Stimulated activated effector memory CD8-positive, alpha-beta T cell treated with anti-CD3 and anti-CD28 coated beads, Interleukin-12 subunit alpha, Interleukin-12 subunit beta, amount 100 ng/mL, for 72 hours (primary cell): Measurements from ENCODE around the gene TEF.

ENCODE experiments used
- ATAC-seq: fragments of 150-1000 bp; cut with Tn5 transposase; 2 replicates; pipeline ENCODE4 v1.10.0; 2021
- DNase-seq, 2 donors: peaks; one replicate each; pipeline ENCODE4 v3.0.0; 2021 to 2022; ENCODE audit warnings: low spot score in 2 of 2
- H3K27ac Mint-ChIP-seq: one replicate; pipeline ENCODE4 v1.8.0; 2022; ENCODE audit warnings: mild to moderate bottlenecking, mixed read lengths
- H3K36me3 Mint-ChIP-seq: one replicate; pipeline ENCODE4 v1.8.0; 2022; ENCODE audit warnings: mild to moderate bottlenecking, mixed read lengths
- H3K4me1 Mint-ChIP-seq: one replicate; pipeline ENCODE4 v1.8.0; 2022; ENCODE audit warnings: mixed read lengths
- H3K4me3 Mint-ChIP-seq: one replicate; pipeline ENCODE4 v1.8.0; 2022; ENCODE audit warnings: mild to moderate bottlenecking, mixed read lengths
- H3K9me3 Mint-ChIP-seq: one replicate; pipeline ENCODE4 v1.8.0; 2022; ENCODE audit warnings: mixed read lengths

TEF gene

DNA sequence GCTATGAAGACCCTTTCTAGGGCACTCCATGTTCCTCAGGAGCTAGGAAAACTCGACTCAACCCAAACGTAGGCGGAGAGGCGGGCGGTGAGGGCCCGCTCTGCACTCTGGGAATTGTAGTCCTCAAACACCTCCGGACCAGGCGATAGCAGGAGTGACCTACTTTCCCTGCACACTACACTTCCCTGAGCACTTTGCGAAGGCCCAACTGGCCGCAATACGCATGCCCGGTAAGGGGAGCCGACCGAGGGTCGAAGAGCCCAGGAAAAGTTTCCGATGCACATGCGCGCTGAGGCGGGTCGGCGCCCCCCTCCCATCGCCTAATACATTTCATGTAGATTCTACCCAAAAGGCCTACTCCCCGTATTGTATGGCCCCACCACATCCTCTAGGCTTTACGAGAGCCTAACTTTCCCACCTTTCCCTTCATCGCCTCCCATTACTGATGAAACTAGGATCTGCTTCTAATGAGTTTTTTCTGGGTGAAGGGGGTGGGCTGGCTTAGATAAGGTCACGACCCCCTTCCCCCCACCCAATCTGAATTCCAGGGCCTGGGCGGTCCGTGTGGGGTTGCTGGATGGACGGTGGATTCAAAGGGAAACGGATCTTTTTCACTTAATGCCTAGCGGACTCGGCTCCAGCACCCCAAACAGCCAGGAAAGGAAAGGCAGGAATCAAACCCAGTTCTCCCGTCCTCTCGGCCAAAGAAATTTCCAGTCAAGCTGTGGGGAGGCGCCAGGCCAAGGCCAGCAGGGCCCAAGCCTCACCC is 62.8 kb downstream of the TEF start:
- Mint-ChIP-seq H3K4me3 (peak overlapping the region; percentile 99), H3K4me1 (peaks cover 17% of the 10 kb centered on the region), H3K27ac (peak overlapping the region; percentile 99), H3K9me3 (no peaks in the 10 kb centered on the region), H3K36me3 (peaks cover 88% of the 10 kb centered on the region)
- peak; percentile 68 for ATAC-seq
- DNase-seq = peak; percentile 71 to 93

DNA sequence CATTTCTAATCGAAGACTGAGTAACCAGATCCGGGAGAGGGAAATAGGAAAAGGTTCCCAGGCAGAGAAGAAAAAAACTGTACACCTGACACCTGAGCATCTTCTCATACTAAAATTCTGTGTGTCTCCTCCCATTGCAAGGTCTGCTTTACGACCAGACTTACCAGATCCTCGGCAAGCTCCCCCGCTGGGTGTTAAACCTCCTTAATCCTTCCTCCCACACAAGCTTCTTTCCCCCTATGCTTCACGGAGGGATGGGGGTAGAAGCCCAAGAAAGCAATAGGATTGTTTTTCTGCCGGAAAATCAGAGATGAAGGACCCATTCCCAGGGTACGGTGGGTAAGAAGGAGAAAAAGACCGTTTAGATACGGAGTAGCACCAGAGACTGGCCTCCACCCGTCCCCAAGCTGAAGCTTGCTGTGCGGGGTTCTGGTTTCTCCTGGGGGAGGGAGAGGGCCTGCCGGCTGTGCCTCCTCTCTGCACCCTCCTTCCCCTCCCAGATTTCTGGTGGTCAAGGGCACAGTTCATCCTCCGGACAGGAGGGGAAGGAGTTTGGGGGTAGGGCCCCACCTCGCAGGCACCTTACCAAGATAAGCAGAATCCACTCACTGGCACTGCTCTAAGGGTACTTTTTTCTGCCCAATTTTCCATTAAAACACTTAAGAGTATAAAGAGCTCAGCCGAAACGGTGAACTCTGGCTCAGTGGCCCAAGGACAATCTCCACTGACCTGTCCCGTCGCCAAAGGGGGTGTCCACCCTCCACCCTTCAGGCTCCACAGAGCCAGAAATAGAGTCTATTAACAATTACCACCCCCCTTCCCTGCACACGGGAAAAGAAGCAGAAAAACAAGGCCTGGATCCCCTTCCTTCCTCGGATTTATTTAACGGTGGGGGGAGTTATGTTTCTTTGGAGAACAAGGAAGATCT is 63.7 kb downstream of the TEF start:
- DNase-seq (peak; percentile 15 to 72), ATAC-seq (no peak)
- peak overlapping the region; percentile 99 for H3K4me3 Mint-ChIP-seq
- peaks cover 79% of the 10 kb centered on the region for H3K36me3 Mint-ChIP-seq
- peak overlapping the region; percentile 99 for H3K27ac Mint-ChIP-seq
- H3K9me3 Mint-ChIP-seq = no peaks in the 10 kb centered on the region
- peaks cover 17% of the 10 kb centered on the region for H3K4me1 Mint-ChIP-seq

DNA sequence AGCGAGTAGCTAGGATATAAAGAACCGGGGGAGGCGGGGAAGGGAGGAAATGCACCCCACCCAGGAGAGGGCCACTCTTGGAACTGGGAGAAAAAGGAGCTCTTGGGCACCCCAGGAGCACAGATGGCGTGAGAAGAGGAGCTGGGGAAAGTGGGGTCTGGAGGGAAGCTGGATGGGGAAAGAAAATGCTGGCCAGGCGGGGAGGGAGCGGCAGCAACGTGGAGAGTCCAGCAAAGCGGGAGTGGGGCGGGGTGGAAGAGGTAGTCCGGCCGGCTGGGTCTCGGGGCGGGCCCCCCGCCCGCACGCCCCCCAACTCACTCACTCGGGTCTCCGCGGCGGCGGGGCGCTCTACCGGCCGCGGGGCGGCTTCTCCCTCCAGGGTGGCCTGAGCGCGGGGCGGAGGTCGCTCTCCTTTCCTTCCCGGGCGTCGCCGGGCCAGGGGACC is 64.3 kb downstream of the TEF start:
- no peak for DNase-seq
- Mint-ChIP-seq H3K4me1 (peaks cover 17% of the 10 kb centered on the region), H3K9me3 (no peaks in the 10 kb centered on the region), H3K27ac (peak overlapping the region; percentile 99), H3K36me3 (peaks cover 72% of the 10 kb centered on the region), H3K4me3 (peak overlapping the region; percentile 99)
- ATAC-seq = no peak

DNA sequence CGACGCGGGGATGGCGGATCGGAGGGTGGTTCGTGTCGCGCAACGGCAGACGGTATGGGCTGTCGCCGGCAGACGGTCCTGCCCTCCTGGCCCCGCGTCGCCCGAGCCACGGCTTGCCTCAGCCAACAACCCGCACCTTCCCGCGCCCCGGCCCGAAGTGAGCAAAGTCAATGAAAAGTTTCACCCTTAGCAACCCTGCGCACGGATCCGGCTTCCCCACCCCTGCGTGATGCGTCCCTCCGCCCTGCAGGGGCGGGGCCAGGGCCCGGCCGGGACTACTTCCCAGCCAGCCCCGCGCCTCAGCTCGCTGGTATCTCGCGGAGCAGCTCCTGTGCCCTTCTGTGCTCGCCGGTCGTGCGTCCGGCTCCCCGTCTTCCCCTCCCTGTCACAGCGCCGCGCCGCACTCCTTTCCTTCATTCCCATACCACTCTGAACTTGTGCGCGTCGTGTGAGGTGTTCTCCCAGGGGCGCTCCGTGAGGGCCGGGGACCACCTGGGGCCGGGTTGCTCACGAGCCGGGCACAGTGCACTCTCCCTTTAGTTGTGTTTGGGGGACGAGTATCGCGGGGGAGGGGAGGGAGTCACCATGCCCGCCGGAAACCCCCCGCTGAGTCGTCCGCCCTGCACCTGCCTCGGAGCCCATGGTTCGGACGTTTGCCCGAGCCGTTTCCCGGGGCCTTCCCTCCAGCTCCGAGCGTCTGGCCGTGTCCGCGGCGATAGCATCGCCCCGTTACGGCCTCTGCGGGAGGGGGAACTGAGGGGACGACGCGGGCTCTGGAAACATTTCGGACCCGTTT is 65.1 kb downstream of the TEF start, which contains the start of gene TOB2:
Gene TOB2 (minus strand): TSS at position 163 of the 796 bp plus-strand sequence. CDS start 9,456 bp downstream, outside the sequence.
- H3K9me3 Mint-ChIP-seq = no peaks in the 10 kb centered on the region
- H3K36me3 Mint-ChIP-seq = peaks cover 65% of the 10 kb centered on the region
- DNase-seq (peak; percentile 91 to 96), ATAC-seq (peak; percentile 80)
- peak within 1 kb of the TSS; percentile 99 for H3K27ac Mint-ChIP-seq
- H3K4me1 Mint-ChIP-seq = peaks cover 17% of the 10 kb centered on the region
- peak within 1 kb of the TSS; percentile 99 for H3K4me3 Mint-ChIP-seq

DNA sequence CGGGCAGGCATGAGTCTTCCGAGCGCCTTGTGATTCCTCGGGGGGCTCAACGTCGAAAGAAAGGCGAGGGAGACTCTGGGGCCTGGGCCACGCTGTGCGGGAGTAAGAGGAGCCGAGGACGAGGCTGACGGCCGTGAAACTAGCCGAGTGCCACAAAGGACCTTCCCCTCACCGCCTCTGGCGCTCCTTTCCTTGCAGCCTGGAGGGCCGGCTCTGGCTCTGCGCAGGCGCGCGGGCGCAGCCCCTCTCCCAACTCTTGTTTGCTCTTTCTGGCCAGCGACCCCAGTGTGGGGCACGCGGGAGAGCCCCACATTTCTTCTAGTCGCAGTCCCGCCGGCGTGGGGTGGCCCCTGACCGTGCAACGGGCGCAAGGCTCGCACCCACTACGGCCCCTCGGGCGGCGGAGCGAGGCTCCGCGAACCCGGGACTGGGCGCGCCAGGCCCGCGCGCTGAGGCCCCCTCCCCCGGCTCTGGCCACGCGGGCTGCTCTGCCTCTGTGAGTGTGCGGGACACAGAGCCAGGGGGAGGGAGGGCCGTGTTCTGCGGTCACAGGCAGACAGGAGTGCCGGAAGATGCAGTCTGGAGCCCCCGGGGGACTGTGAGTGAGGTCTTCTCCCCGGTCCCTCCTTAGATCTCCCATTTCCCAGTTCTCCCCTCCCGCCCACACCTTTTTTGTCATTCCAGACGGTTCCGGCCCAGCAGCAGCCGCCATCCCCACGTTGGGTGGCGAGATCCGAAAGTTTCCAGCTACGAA is 65.9 kb downstream of the TEF start:
- H3K9me3 Mint-ChIP-seq = no peaks in the 10 kb centered on the region
- H3K4me1 Mint-ChIP-seq = peaks cover 17% of the 10 kb centered on the region
- ATAC-seq (peak; percentile 16), DNase-seq (peak; percentile 43 to 85)
- H3K36me3 Mint-ChIP-seq = peaks cover 57% of the 10 kb centered on the region
- H3K27ac Mint-ChIP-seq = peak overlapping the region; percentile 99
- peak overlapping the region; percentile 99 for H3K4me3 Mint-ChIP-seq

DNA sequence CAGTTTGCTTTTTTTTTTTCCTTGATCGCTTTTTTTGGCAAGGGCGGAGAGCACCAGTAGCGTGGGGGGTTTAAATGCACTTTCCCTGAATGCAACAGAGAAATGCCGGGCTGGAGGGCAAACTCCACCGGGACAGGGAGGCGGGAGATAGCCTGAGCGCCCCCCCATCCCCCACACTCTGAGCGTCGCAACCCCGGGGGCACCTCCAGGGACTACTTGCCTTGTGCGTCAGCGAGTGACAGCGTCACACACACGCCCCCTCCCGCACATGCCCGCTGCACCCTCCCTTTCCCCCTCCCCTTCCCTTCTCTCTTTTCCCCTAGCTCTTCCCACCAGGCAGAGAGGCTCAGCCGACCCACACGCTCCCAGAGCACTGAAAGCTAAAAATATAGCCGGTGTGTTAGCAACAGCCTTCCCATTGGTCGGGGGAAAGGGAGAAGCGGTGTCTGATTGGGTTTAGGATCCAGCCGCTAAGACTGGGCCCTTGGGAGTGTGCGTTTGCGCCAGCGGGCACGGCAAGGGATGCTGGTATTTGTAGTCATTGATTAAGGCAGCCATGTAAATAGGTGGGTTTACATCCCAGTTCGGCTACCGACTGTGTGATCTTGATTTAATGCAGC is 66.6 kb downstream of the TEF start:
- H3K4me1 Mint-ChIP-seq = peaks cover 20% of the 10 kb centered on the region
- DNase-seq (peak; percentile 72 to 92), ATAC-seq (peak; percentile 79)
- H3K4me3 Mint-ChIP-seq = peak overlapping the region; percentile 99
- peaks cover 54% of the 10 kb centered on the region for H3K36me3 Mint-ChIP-seq
- peak overlapping the region; percentile 99 for H3K27ac Mint-ChIP-seq
- H3K9me3 Mint-ChIP-seq = no peaks in the 10 kb centered on the region
